Spleen (tissue), 11 donors: ENCODE measurements around the gene ZDHHC4. TPM values are rescaled to one million over a fixed set of nuclear protein-coding genes. Genes with fewer than 3 reads are reported as not detected.

Experiments used
- DNase-seq: peaks from one replicate; pipeline ENCODE4 v3.0.0-alpha.2; 2020
- H3K27ac ChIP-seq, 8 donors: fragments of 200-600 bp; sonication (generic) in 7 of 8; 1 replicate in 4 of 8; 2 replicates in 4 of 8; pipeline versions ENCODE4 v1.5.0 to v1.8.0; 2016 to 2021; ENCODE audit warnings: inconsistent platforms in 4 of 8, mild to moderate bottlenecking in 4 of 8, moderate library complexity in 1 of 8
- H3K27me3 ChIP-seq, 7 donors: fragments of 200-600 bp; sonication (generic) in 6 of 7; replicated peaks in 1 of 7; 1 replicate in 4 of 7; 2 replicates in 3 of 7; pipeline versions ENCODE4 v1.5.0 to v1.8.0; 2016 to 2021; ENCODE audit warnings: inconsistent platforms in 3 of 7, mild to moderate bottlenecking in 1 of 7
- H3K36me3 ChIP-seq, 6 donors: fragments of 200-600 bp; sonication (generic) in 5 of 6; 1 replicate in 4 of 6; 2 replicates in 2 of 6; pipeline versions ENCODE4 v1.5.0 to v1.8.0; 2016 to 2021; ENCODE audit warnings: inconsistent platforms in 2 of 6
- H3K4me1 ChIP-seq, 6 donors: fragments of 200-600 bp; sonication (generic) in 5 of 6; 1 replicate in 3 of 6; 2 replicates in 3 of 6; pipeline versions ENCODE4 v1.5.0 to v1.8.0; 2016 to 2021; ENCODE audit warnings: inconsistent platforms in 3 of 6
- H3K4me3 ChIP-seq, 8 donors: fragments of 200-600 bp; sonication (generic) in 7 of 8; 1 replicate in 4 of 8; 2 replicates in 4 of 8; pipeline versions ENCODE4 v1.5.0 to v1.8.0; 2016 to 2021; ENCODE audit warnings: inconsistent platforms in 4 of 8, mild to moderate bottlenecking in 4 of 8, moderate library complexity in 2 of 8
- H3K9me3 ChIP-seq, 8 donors: fragments of 200-600 bp; sonication (generic) in 7 of 8; 1 replicate in 4 of 8; 2 replicates in 4 of 8; pipeline versions ENCODE4 v1.5.0 to v1.8.0; 2016 to 2021; ENCODE audit warnings: inconsistent platforms in 4 of 8
- POLR2A ChIP-seq, 3 donors: fragments of 450-650 bp; IDR thresholded peaks; one replicate each; pipeline ENCODE4 v1.5.1; 2017; ENCODE audit warnings: antibody characterized with exemption in 3 of 3, mild to moderate bottlenecking in 1 of 3
- POLR2AphosphoS5 ChIP-seq, 3 donors: sonication (generic); formaldehyde crosslinking; IDR thresholded peaks; one replicate each; pipeline ENCODE4 v1.5.1; 2017; ENCODE audit warnings: antibody characterized with exemption in 3 of 3
- WGBS, 5 donors: extraction: QIAGEN DNeasy Blood & Tissue Kit in 3 of 5; methylation state at CpG; one replicate each; pipeline versions ENCODE4 v1.1.5 to v1.1.7; 2013 to 2018; 5-methylcytosine and 5-hydroxymethylcytosine counted together
- intact Hi-C: fragments of 100-400 bp; cut with DNase I; formaldehyde crosslinking; loops from one replicate; pipeline ENCODE4 v1.15.0; 2023; ENCODE audit warnings: low total_unique reads
- polyA plus RNA-seq, 3 donors: library from polyadenylated mRNA; stranded (reverse); fragments of 200-250 nt; gene quantifications; one replicate each; pipeline ENCODE4 v1.2.1, GENCODE V29; 2013
- total RNA-seq, 7 donors: library from RNA; depleted of rRNA in 3 of 7; stranded (reverse); fragments of >200 nt in 3 of 7; fragmentation: NEBNext Ultra II Directional in 4 of 7; extraction: Animal tissue kit (Norgen Biotek cat#: 25700) in 4 of 7; gene quantifications; one replicate each; pipeline versions ENCODE4 v1.1.0 to v1.2.1, GENCODE V29; 2016 to 2021
- TF ChIP-seq, protein P1 (sequence below), 11 experiments: fragments of 200-600 bp in 7 of 11; fragments of 450-650 bp in 4 of 11; sonication (generic) in 4 of 11; IDR thresholded peaks in 8 of 11; conservative IDR thresholded peaks in 3 of 11; 1 replicate in 7 of 11; 2 replicates in 4 of 11; pipeline versions ENCODE4 v1.4.0 to v1.8.0; 2016 to 2021; ENCODE audit warnings: antibody characterized with exemption in 11 of 11, inconsistent platforms in 4 of 11, mild to moderate bottlenecking in 1 of 11
- donor health status: healthy with polysubstance abuse.
- donor health status: DM: no; HTN: no; CAD: no; lungs with moderate emphysema.
- donor health status: DM: no; HTN: no; CAD: no.
- donor health status: Bipolar disorder and iron deficiency.
- donor health status: healthy.
- donor health status: DM: no; HTN: no; CAD: no.
- donor health status: DM: yes; HTN: yes; CAD: no.

ZDHHC4 gene
- total and polyA plus RNA-seq, 10 donors: 26.6 to 46.4 (median 37.4) TPM

DNA sequence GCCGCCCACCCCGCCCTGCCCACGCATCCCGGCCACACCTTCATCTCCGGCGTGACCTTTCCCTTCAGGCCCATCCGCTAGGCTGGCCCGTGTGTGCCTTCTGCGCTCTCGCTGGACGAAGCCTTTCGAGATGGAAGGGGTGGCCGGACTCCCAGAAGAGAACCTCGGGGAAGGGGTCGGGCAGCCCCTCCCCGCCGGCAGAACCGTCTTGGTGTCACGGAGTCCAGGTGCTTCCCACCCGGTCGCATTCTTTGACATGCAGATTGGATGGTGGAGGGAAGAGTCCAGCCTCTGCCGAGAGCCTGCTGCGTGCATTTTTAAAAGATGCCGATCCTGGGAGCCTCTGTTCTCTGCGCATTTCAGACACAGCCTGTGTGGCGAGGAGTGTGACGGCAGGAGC, 30.8 kb downstream of the ZDHHC4 start:
- TF ChIP-seq, protein P1, sequence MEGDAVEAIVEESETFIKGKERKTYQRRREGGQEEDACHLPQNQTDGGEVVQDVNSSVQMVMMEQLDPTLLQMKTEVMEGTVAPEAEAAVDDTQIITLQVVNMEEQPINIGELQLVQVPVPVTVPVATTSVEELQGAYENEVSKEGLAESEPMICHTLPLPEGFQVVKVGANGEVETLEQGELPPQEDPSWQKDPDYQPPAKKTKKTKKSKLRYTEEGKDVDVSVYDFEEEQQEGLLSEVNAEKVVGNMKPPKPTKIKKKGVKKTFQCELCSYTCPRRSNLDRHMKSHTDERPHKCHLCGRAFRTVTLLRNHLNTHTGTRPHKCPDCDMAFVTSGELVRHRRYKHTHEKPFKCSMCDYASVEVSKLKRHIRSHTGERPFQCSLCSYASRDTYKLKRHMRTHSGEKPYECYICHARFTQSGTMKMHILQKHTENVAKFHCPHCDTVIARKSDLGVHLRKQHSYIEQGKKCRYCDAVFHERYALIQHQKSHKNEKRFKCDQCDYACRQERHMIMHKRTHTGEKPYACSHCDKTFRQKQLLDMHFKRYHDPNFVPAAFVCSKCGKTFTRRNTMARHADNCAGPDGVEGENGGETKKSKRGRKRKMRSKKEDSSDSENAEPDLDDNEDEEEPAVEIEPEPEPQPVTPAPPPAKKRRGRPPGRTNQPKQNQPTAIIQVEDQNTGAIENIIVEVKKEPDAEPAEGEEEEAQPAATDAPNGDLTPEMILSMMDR (IDR thresholded peaks at IDR 0.05 in 8 of 11, conservative IDR thresholded peaks at IDR 0.05 in 3 of 11): no peak
- TF ChIP-seq POLR2A (IDR thresholded peaks at IDR 0.05): no peak
- no peak for TF ChIP-seq POLR2AphosphoS5 (IDR thresholded peaks at IDR 0.05)
- Histone ChIP-seq H3K27ac (no peak overlapping the region), H3K4me3 (no peak overlapping the region), H3K27me3 (no peaks in the 10 kb centered on the region), H3K9me3 (no peaks in the 10 kb centered on the region), H3K36me3 (peaks cover 0 to 80% (median 59%) of the 10 kb centered on the region in 6 donors), H3K4me1 (no peaks in the 10 kb centered on the region)
- intact Hi-C loops: no loop called here
- 91 to 95% (median 94%) methylated on average over 21 to 27 of the region's 27 CpGs for WGBS, 5 donors
- DNase-seq: no peak

DNA sequence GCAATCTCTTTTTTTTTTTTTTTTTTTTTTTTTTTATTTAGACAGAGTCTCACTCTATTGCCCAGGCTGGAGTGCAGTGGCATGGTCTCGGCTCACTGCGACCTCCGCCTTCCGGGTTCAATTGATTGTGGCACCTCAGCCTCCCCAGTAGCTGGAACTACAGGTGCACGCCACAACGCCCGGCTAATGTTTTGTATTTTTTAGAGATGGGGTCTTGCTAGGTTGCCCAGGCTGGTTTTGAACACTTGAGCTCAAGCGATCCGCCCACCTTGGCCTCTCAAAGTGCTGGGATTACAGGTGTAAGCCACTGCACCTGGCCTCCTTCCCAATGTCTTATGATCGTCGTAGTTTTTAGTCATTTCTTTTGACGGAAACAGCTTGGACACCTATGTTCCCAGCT, 31.5 kb downstream of the ZDHHC4 start:
- 94 to 97% (median 96%) methylated on average over 12 of the region's 12 CpGs for WGBS, 5 donors
- H3K9me3 ChIP-seq: no peaks in the 10 kb centered on the region
- intact Hi-C loops: no loop called here
- TF ChIP-seq, protein P1 (IDR thresholded peaks at IDR 0.05 in 8 of 11, conservative IDR thresholded peaks at IDR 0.05 in 3 of 11): no peak
- TF ChIP-seq POLR2AphosphoS5 (IDR thresholded peaks at IDR 0.05) (no peak), POLR2A (IDR thresholded peaks at IDR 0.05) (no peak)
- H3K36me3 ChIP-seq: peaks cover 0 to 73% (median 52%) of the 10 kb centered on the region in 6 donors
- no peaks in the 10 kb centered on the region for H3K4me1 ChIP-seq
- no peak overlapping the region for H3K4me3 ChIP-seq
- peaks cover 0 to 4% (median 0%) of the 10 kb centered on the region in 7 donors for H3K27me3 ChIP-seq
- DNase-seq: no peak
- no peak overlapping the region for H3K27ac ChIP-seq

DNA sequence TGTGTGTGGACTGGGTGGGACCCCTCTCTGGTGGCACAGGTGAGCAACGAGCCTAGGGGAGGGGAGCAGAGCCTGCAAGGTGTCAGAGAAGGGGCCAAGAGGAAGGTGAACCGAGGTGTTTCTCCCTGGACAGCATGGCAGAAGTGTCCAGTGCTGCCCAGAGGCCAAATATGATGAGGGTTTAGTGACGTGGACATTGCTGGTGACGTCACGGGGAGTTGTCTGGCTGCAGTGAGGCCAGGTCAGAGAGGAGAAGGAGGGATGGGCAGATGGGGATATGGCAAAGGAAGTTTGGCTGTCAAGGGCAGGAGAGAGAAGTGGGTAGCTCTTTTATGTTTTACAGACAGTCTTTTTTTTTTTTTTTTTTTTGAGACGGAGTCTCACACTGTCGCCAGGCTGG, 35.6 kb downstream of the ZDHHC4 start:
- TF ChIP-seq, protein P1 (IDR thresholded peaks at IDR 0.05 in 8 of 11, conservative IDR thresholded peaks at IDR 0.05 in 3 of 11): no peak
- no peak for TF ChIP-seq POLR2A (IDR thresholded peaks at IDR 0.05)
- intact Hi-C loops: no loop called here
- DNase-seq: no peak
- Histone ChIP-seq H3K4me3 (no peak overlapping the region), H3K9me3 (no peaks in the 10 kb centered on the region), H3K27ac (no peak overlapping the region), H3K36me3 (peaks cover 0 to 32% (median 18%) of the 10 kb centered on the region in 6 donors), H3K27me3 (peaks cover 0 to 35% (median 0%) of the 10 kb centered on the region in 7 donors), H3K4me1 (peaks cover 4 to 28% (median 16%) of the 10 kb centered on the region in 6 donors)
- 67 to 78% (median 77%) methylated on average over 6 to 7 of the region's 7 CpGs for WGBS, 5 donors

DNA sequence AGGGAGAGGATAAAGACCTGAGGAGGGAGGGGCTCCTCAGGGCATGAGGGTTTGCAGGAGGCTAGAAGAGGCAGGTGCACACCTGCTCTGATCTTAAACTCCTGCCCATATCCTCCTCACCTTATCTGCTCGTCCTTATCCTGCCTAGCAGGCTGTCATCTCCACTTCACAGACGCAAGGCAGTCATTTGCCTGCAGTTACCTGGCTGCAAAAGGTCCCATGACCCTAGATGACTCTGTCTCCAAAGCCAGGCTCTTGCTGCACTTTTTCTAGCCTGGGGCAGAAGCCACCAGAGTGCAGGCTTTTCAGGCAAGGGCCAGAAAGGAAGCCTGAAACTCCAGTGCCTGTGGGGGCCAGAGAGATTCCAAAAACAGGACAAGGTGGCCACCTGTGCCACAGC, 36.5 kb downstream of the ZDHHC4 start:
- TF ChIP-seq POLR2AphosphoS5 (IDR thresholded peaks at IDR 0.05) (no peak), POLR2A (IDR thresholded peaks at IDR 0.05) (no peak)
- TF ChIP-seq, protein P1 (IDR thresholded peaks at IDR 0.05 in 8 of 11, conservative IDR thresholded peaks at IDR 0.05 in 3 of 11): no peak
- intact Hi-C loops: no loop called here
- Histone ChIP-seq H3K9me3 (no peaks in the 10 kb centered on the region), H3K27ac (no peak overlapping the region), H3K36me3 (peaks cover 0 to 23% (median 10%) of the 10 kb centered on the region in 6 donors), H3K27me3 (peaks cover 0 to 35% (median 0%) of the 10 kb centered on the region in 7 donors), H3K4me3 (no peak overlapping the region), H3K4me1 (peaks cover 4 to 28% (median 16%) of the 10 kb centered on the region in 6 donors)
- WGBS, 5 donors: 30 to 67% (median 64%) methylated on average over 2 of the region's 2 CpGs
- DNase-seq: no peak
